B cell (primary cell): ENCODE data around the gene FLVCR1. TPM values are rescaled to one million over a fixed set of nuclear protein-coding genes. Genes with fewer than 3 reads are reported as not detected.

Experiments
- ATAC-seq: fragments of 200-7000 bp; cut with Tn5 transposase; one replicate; pipeline ENCODE4 v1.10.0; 2021; ENCODE audit warnings: low read depth, mild to moderate bottlenecking, moderate number of reproducible peaks, moderate library complexity
- CTCF ChIA-PET: fragments of 350-600 bp; sonication (Branson Sonifier 250); formaldehyde crosslinking; loops from one replicate; lab custom pipeline; 2021; ENCODE audit warnings: antibody characterized with exemption, inconsistent platforms; lab: Charles Lee
- POLR2A ChIA-PET: fragments of 350-600 bp; sonication (Branson Sonifier 250); formaldehyde crosslinking; loops from one replicate; lab custom pipeline; 2021; ENCODE audit warnings: antibody characterized with exemption; lab: Charles Lee
- DNase-seq: peaks from one replicate; pipeline ENCODE4 v3.0.0; 2013
- H2AFZ ChIP-seq: 2 replicates; pipeline ENCODE4 v1.6.1; 2012; ENCODE audit warnings: mild to moderate bottlenecking, low read depth, low read length; ENCODE audit not compliant: insufficient read depth, poor library complexity, severe bottlenecking
- H3K27ac ChIP-seq, 2 donors: 1 replicate in 1 of 2; 2 replicates in 1 of 2; pipeline ENCODE4 v1.5.1; 2012 to 2013; ENCODE audit warnings: low read length in 2 of 2, mild to moderate bottlenecking in 2 of 2, moderate library complexity in 1 of 2
- H3K27me3 ChIP-seq, 4 experiments: fragments of 200-600 bp in 1 of 4; sonication (generic) in 1 of 4; replicated peaks in 1 of 4; 1 replicate in 2 of 4; 2 replicates in 2 of 4; pipeline versions ENCODE4 v1.6.1 to v1.7.0; 2013 to 2016; ENCODE audit warnings: low read length in 3 of 4, mild to moderate bottlenecking in 2 of 4, mixed read lengths in 1 of 4, moderate library complexity in 1 of 4; ENCODE audit not compliant: insufficient read depth in 4 of 4, control insufficient read depth in 3 of 4; ENCODE audit errors: control extremely low read depth in 1 of 4
- H3K36me3 ChIP-seq, 2 experiments: replicated peaks in 1 of 2; 1 replicate in 1 of 2; 2 replicates in 1 of 2; pipeline versions ENCODE4 v1.6.1 to v1.7.1; 2013; ENCODE audit warnings: low read length in 1 of 2; ENCODE audit not compliant: insufficient read depth in 2 of 2, control insufficient read depth in 1 of 2; ENCODE audit errors: control extremely low read depth in 1 of 2, extremely low read depth in 1 of 2
- H3K4me1 ChIP-seq, 2 donors: fragments of 200-600 bp in 1 of 2; sonication (generic) in 1 of 2; 1 replicate in 1 of 2; 2 replicates in 1 of 2; pipeline versions ENCODE4 v1.5.1 to v1.6.1; 2013 to 2017; ENCODE audit warnings: low read length in 2 of 2; ENCODE audit not compliant: control insufficient read depth in 2 of 2, insufficient read depth in 2 of 2
- H3K4me2 ChIP-seq: replicated peaks from 2 replicates; pipeline ENCODE3; 2012; ENCODE audit warnings: mild to moderate bottlenecking, low read depth, low read length; ENCODE audit not compliant: poor library complexity, severe bottlenecking
- H3K4me3 ChIP-seq, 5 experiments: fragments of 200-600 bp in 1 of 5; sonication (generic) in 1 of 5; 1 replicate in 3 of 5; 2 replicates in 2 of 5; pipeline versions ENCODE4 v1.5.1 to v1.7.0; 2011 to 2016; ENCODE audit warnings: low read length in 4 of 5, mild to moderate bottlenecking in 4 of 5, low read depth in 2 of 5, control low read depth in 1 of 5, moderate library complexity in 1 of 5; ENCODE audit not compliant: insufficient read depth in 1 of 5; ENCODE audit errors: control extremely low read depth in 1 of 5, extremely low read depth in 1 of 5
- H3K79me2 ChIP-seq: fragments of 200-600 bp; sonication (generic); one replicate; pipeline ENCODE4 v1.6.0; 2016; ENCODE audit warnings: low read length; ENCODE audit not compliant: control insufficient read depth, insufficient read depth
- H3K9ac ChIP-seq: fragments of 200-600 bp; sonication (generic); 2 replicates; pipeline ENCODE4 v1.6.1; 2017; ENCODE audit warnings: mild to moderate bottlenecking, low read length, moderate library complexity
- H3K9me3 ChIP-seq, 3 donors: one replicate each; pipeline versions ENCODE4 v1.6.1 to v1.7.1; 2013; ENCODE audit warnings: low read length in 2 of 3; ENCODE audit not compliant: control insufficient read depth in 2 of 3, insufficient read depth in 1 of 3; ENCODE audit errors: control extremely low read depth in 1 of 3
- H4K20me1 ChIP-seq: 2 replicates; pipeline ENCODE4 v1.6.0; 2012; ENCODE audit warnings: mild to moderate bottlenecking, low read length; ENCODE audit not compliant: insufficient read depth, control insufficient read depth, poor library complexity, severe bottlenecking
- H3K27ac Mint-ChIP-seq: one replicate; pipeline ENCODE4 v1.8.0; 2021; ENCODE audit warnings: mixed read lengths
- H3K27me3 Mint-ChIP-seq: one replicate; pipeline ENCODE4 v1.8.0; 2021; ENCODE audit warnings: mixed read lengths
- H3K4me1 Mint-ChIP-seq: one replicate; pipeline ENCODE4 v1.8.0; 2021; ENCODE audit warnings: mixed read lengths
- H3K4me3 Mint-ChIP-seq: one replicate; pipeline ENCODE4 v1.8.0; 2021; ENCODE audit warnings: mixed read lengths
- H3K9me3 Mint-ChIP-seq: one replicate; pipeline ENCODE4 v1.8.0; 2022; ENCODE audit warnings: mixed read lengths; ENCODE audit not compliant: insufficient read depth
- CTCF ChIP-seq: fragments of 200-600 bp; IDR thresholded peaks from one replicate; pipeline ENCODE4 v1.8.0; 2022; ENCODE audit warnings: antibody characterized with exemption, mild to moderate bottlenecking
- EZH2 ChIP-seq: IDR thresholded peaks from 2 replicates; pipeline ENCODE4 v1.6.1; 2012; ENCODE audit warnings: borderline replicate concordance, low read depth, mild to moderate bottlenecking, moderate library complexity, low read length; ENCODE audit not compliant: insufficient read depth, poor library complexity, severe bottlenecking
- WGBS: methylation state at CpG from one replicate; pipeline ENCODE4 v1.1.5; 2013; ENCODE audit warnings: missing lambda C conversion rate; ENCODE audit not compliant: insufficient coverage; 5-methylcytosine and 5-hydroxymethylcytosine counted together
- intact Hi-C: fragments of 100-400 bp; cut with micrococcal nuclease; formaldehyde crosslinking; loops from one replicate; pipeline ENCODE4 v1.10.0; 2022
- polyA plus RNA-seq: library from polyadenylated mRNA; depleted of rRNA; stranded (reverse); fragments of >200 nt; gene quantifications from 2 replicates; pipeline ENCODE4 v1.2.3, GENCODE V29; 2012
- total RNA-seq, 2 donors: library from RNA; stranded (reverse); fragments of 120-200 nt in 1 of 2; gene quantifications; 1 replicate in 1 of 2; 2 replicates in 1 of 2; pipeline versions ENCODE4 v1.2.3 to v1.2.4, GENCODE V29; 2013 to 2022

FLVCR1 gene
- total and polyA plus RNA-seq, 2 donors (not counting 1 experiment from before 2014, with no cell fraction given), result 3.9 to 19.2 TPM

GRCh38 chr1:212879947-212880690, 22.0 kb downstream of the FLVCR1 start:
- Histone ChIP-seq H3K4me1 (no peaks in the 10 kb centered on the region), H3K36me3 (peaks cover 8 to 26% of the 10 kb centered on the region in 2 experiments), H4K20me1 (no peaks in the 10 kb centered on the region), H3K9me3 (no peaks in the 10 kb centered on the region), H3K27ac (no peak overlapping the region), H3K9ac (no peak overlapping the region), H3K4me3 (no peak overlapping the region), H3K27me3 (no peaks in the 10 kb centered on the region), H3K79me2 (no peaks in the 10 kb centered on the region), H3K4me2 (no peak overlapping the region), H2AFZ (no peak overlapping the region)
- intact Hi-C loops, result no loop called here
- Mint-ChIP-seq H3K9me3 (no peaks in the 10 kb centered on the region), H3K4me1 (no peaks in the 10 kb centered on the region), H3K4me3 (no peak overlapping the region), H3K27me3 (no peaks in the 10 kb centered on the region), H3K27ac (no peak overlapping the region)
- POLR2A ChIA-PET, result no interaction called here
- CTCF ChIA-PET, result no interaction called here
- DNase-seq, result no peak
- TF ChIP-seq EZH2 (no peak), CTCF (no peak)
- no peak for ATAC-seq
- WGBS, result 96% methylated on average over 3 of the region's 6 CpGs

GRCh38 chr1:212884592-212884991, 26.5 kb downstream of the FLVCR1 start:
- H2AFZ ChIP-seq, result no peak overlapping the region
- no peaks in the 10 kb centered on the region for H3K9me3 Mint-ChIP-seq
- H3K4me3 Mint-ChIP-seq, result no peak overlapping the region
- DNase-seq, result no peak
- H3K4me2 ChIP-seq, result no peak overlapping the region
- no peak for ATAC-seq
- H3K4me3 ChIP-seq, result no peak overlapping the region
- H3K27ac ChIP-seq, result no peak overlapping the region
- H3K4me1 Mint-ChIP-seq, result no peaks in the 10 kb centered on the region
- CTCF ChIA-PET, result no interaction called here
- no peak overlapping the region for H3K9ac ChIP-seq
- no peak overlapping the region for H3K27ac Mint-ChIP-seq
- TF ChIP-seq EZH2 (no peak), CTCF (no peak)
- peaks cover 2 to 45% of the 10 kb centered on the region in 2 experiments for H3K36me3 ChIP-seq
- 100% methylated on average over 2 of the region's 4 CpGs for WGBS
- H3K79me2 ChIP-seq, result no peaks in the 10 kb centered on the region
- no peaks in the 10 kb centered on the region for H3K4me1 ChIP-seq
- POLR2A ChIA-PET, result no interaction called here
- no peaks in the 10 kb centered on the region for H3K27me3 Mint-ChIP-seq
- no peaks in the 10 kb centered on the region for H3K9me3 ChIP-seq
- intact Hi-C loops, result no loop called here
- no peaks in the 10 kb centered on the region for H3K27me3 ChIP-seq
- H4K20me1 ChIP-seq, result no peaks in the 10 kb centered on the region
